Stimulated activated CD8-positive, alpha-beta memory T cell treated with anti-CD3 and anti-CD28 coated beads, Interleukin-4, amount 100 ng/mL, for 24 hours (primary cell): ENCODE measurements around the gene PFKFB2.

Experiments
- DNase-seq: peaks from one replicate; pipeline ENCODE4 v3.0.0-alpha.2; 2020; ENCODE audit warnings: low read depth

PFKFB2 gene

GRCh38 chr1:207067185-207067584 is 14.1 kb downstream of the PFKFB2 start:
- no peak for DNase-seq

- DNase-seq: no peak
Measured at GRCh38 chr1:207067665-207068064, 14.6 kb downstream of the PFKFB2 start.

GRCh38 chr1:207069061-207069460 is 16.0 kb downstream of the PFKFB2 start:
- DNase-seq: no peak

GRCh38 chr1:207069858-207070506 is 16.9 kb downstream of the PFKFB2 start:
- DNase-seq: no peak

- DNase-seq: no peak
Measured at GRCh38 chr1:207070811-207071210, 17.7 kb downstream of the PFKFB2 start.

- DNase-seq: no peak
Measured at GRCh38 chr1:207071426-207071825, 18.4 kb downstream of the PFKFB2 start.

- no peak for DNase-seq
Measured at GRCh38 chr1:207072233-207072632, 19.2 kb downstream of the PFKFB2 start.

- DNase-seq: no peak
Measured at GRCh38 chr1:207073906-207074820, 21.1 kb downstream of the PFKFB2 start.

GRCh38 chr1:207076181-207076955 is 23.3 kb downstream of the PFKFB2 start:
- no peak for DNase-seq

GRCh38 chr1:207077012-207077411 is 23.9 kb downstream of the PFKFB2 start:
- DNase-seq: no peak

- DNase-seq: peak; percentile 27
Measured at GRCh38 chr1:207077470-207078377, 24.6 kb downstream of the PFKFB2 start.

GRCh38 chr1:207078578-207079132 is 25.6 kb downstream of the PFKFB2 start:
- no peak for DNase-seq

GRCh38 chr1:207079706-207080241 is 26.7 kb downstream of the PFKFB2 start:
- DNase-seq: no peak

GRCh38 chr1:207081088-207081487 is 28.0 kb downstream of the PFKFB2 start:
- DNase-seq: no peak

- DNase-seq: no peak
Measured at GRCh38 chr1:207081806-207082205, 28.7 kb downstream of the PFKFB2 start.

- no peak for DNase-seq
Measured at GRCh38 chr1:207084232-207084631, 31.2 kb downstream of the PFKFB2 start.

GRCh38 chr1:207084701-207085180 is 31.7 kb downstream of the PFKFB2 start:
- peak; percentile 7 for DNase-seq

GRCh38 chr1:207085887-207086286 is 32.8 kb downstream of the PFKFB2 start:
- no peak for DNase-seq

- no peak for DNase-seq
Measured at GRCh38 chr1:207088161-207088560, 35.1 kb downstream of the PFKFB2 start.

- no peak for DNase-seq
Measured at GRCh38 chr1:207088701-207089626, 35.9 kb downstream of the PFKFB2 start, which contains the start of gene C4BPB. Gene C4BPB, plus strand, starts transcription at chr1:207088860. Its CDS starts 672 bp downstream, at chr1:207089532.
